Astrocyte (in vitro differentiated cells and primary cell): Measurements from ENCODE around the gene TEC.
"Not testable (repeated sequence)": the region's sequence is repeated elsewhere in the genome, so short reads cannot be mapped to it uniquely, and the experiment has no call there.

Experiments used
- EZH2 ChIP-seq: IDR thresholded peaks from 2 replicates; pipeline ENCODE4 v1.6.1; 2012; ENCODE audit warnings: mild to moderate bottlenecking, low read length, inconsistent platforms; ENCODE audit not compliant: insufficient read depth
- TF ChIP-seq, protein P1 (sequence below): IDR thresholded peaks from 2 replicates; pipeline ENCODE4 v1.5.1; 2011; ENCODE audit warnings: low read depth, mild to moderate bottlenecking, inconsistent platforms, low read length, moderate library complexity; ENCODE audit not compliant: insufficient read depth

DNA sequence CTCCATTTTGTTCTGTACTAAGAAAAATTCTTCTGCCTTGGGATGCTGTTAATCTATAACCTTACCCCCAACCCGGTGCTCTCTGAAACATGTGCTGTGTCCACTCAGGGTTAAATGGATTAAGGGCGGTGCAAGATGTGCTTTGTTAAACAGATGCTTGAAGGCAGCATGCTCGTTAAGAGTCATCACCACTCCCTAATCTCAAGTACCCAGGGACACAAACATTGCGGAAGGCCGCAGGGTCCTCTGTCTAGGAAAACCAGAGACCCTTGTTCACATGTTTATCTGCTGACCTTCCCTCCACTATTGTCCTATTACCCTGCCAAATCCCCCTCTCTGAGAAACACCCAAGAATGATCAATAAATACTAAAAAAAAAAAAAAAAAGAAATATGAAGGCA lies 82.6 kb downstream of the TEC start:
- TF ChIP-seq, protein P1, sequence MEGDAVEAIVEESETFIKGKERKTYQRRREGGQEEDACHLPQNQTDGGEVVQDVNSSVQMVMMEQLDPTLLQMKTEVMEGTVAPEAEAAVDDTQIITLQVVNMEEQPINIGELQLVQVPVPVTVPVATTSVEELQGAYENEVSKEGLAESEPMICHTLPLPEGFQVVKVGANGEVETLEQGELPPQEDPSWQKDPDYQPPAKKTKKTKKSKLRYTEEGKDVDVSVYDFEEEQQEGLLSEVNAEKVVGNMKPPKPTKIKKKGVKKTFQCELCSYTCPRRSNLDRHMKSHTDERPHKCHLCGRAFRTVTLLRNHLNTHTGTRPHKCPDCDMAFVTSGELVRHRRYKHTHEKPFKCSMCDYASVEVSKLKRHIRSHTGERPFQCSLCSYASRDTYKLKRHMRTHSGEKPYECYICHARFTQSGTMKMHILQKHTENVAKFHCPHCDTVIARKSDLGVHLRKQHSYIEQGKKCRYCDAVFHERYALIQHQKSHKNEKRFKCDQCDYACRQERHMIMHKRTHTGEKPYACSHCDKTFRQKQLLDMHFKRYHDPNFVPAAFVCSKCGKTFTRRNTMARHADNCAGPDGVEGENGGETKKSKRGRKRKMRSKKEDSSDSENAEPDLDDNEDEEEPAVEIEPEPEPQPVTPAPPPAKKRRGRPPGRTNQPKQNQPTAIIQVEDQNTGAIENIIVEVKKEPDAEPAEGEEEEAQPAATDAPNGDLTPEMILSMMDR, result not testable (repeated sequence)
- TF ChIP-seq EZH2, result not testable (repeated sequence)
